Spleen (tissue), 11 donors: ENCODE measurements around the gene REG4. TPM values are rescaled to one million over a fixed set of nuclear protein-coding genes. Genes with fewer than 3 reads are reported as not detected.

Source experiments
- DNase-seq: peaks from one replicate; pipeline ENCODE4 v3.0.0-alpha.2; 2020
- H3K27ac ChIP-seq, 8 donors: fragments of 200-600 bp; sonication (generic) in 7 of 8; 1 replicate in 4 of 8; 2 replicates in 4 of 8; pipeline versions ENCODE4 v1.5.0 to v1.8.0; 2016 to 2021; ENCODE audit warnings: inconsistent platforms in 4 of 8, mild to moderate bottlenecking in 4 of 8, moderate library complexity in 1 of 8
- H3K27me3 ChIP-seq, 7 donors: fragments of 200-600 bp; sonication (generic) in 6 of 7; replicated peaks in 1 of 7; 1 replicate in 4 of 7; 2 replicates in 3 of 7; pipeline versions ENCODE4 v1.5.0 to v1.8.0; 2016 to 2021; ENCODE audit warnings: inconsistent platforms in 3 of 7, mild to moderate bottlenecking in 1 of 7
- H3K36me3 ChIP-seq, 6 donors: fragments of 200-600 bp; sonication (generic) in 5 of 6; 1 replicate in 4 of 6; 2 replicates in 2 of 6; pipeline versions ENCODE4 v1.5.0 to v1.8.0; 2016 to 2021; ENCODE audit warnings: inconsistent platforms in 2 of 6
- H3K4me1 ChIP-seq, 6 donors: fragments of 200-600 bp; sonication (generic) in 5 of 6; 1 replicate in 3 of 6; 2 replicates in 3 of 6; pipeline versions ENCODE4 v1.5.0 to v1.8.0; 2016 to 2021; ENCODE audit warnings: inconsistent platforms in 3 of 6
- H3K4me3 ChIP-seq, 8 donors: fragments of 200-600 bp; sonication (generic) in 7 of 8; 1 replicate in 4 of 8; 2 replicates in 4 of 8; pipeline versions ENCODE4 v1.5.0 to v1.8.0; 2016 to 2021; ENCODE audit warnings: inconsistent platforms in 4 of 8, mild to moderate bottlenecking in 4 of 8, moderate library complexity in 2 of 8
- H3K9me3 ChIP-seq, 8 donors: fragments of 200-600 bp; sonication (generic) in 7 of 8; 1 replicate in 4 of 8; 2 replicates in 4 of 8; pipeline versions ENCODE4 v1.5.0 to v1.8.0; 2016 to 2021; ENCODE audit warnings: inconsistent platforms in 4 of 8
- POLR2A ChIP-seq, 3 donors: fragments of 450-650 bp; IDR thresholded peaks; one replicate each; pipeline ENCODE4 v1.5.1; 2017; ENCODE audit warnings: antibody characterized with exemption in 3 of 3, mild to moderate bottlenecking in 1 of 3
- POLR2AphosphoS5 ChIP-seq, 3 donors: sonication (generic); formaldehyde crosslinking; IDR thresholded peaks; one replicate each; pipeline ENCODE4 v1.5.1; 2017; ENCODE audit warnings: antibody characterized with exemption in 3 of 3
- WGBS, 5 donors: extraction: QIAGEN DNeasy Blood & Tissue Kit in 3 of 5; methylation state at CpG; one replicate each; pipeline versions ENCODE4 v1.1.5 to v1.1.7; 2013 to 2018; 5-methylcytosine and 5-hydroxymethylcytosine counted together
- intact Hi-C: fragments of 100-400 bp; cut with DNase I; formaldehyde crosslinking; loops from one replicate; pipeline ENCODE4 v1.15.0; 2023; ENCODE audit warnings: low total_unique reads
- polyA plus RNA-seq, 3 donors: library from polyadenylated mRNA; stranded (reverse); fragments of 200-250 nt; gene quantifications; one replicate each; pipeline ENCODE4 v1.2.1, GENCODE V29; 2013
- total RNA-seq, 7 donors: library from RNA; depleted of rRNA in 3 of 7; stranded (reverse); fragments of >200 nt in 3 of 7; fragmentation: NEBNext Ultra II Directional in 4 of 7; extraction: Animal tissue kit (Norgen Biotek cat#: 25700) in 4 of 7; gene quantifications; one replicate each; pipeline versions ENCODE4 v1.1.0 to v1.2.1, GENCODE V29; 2016 to 2021
- TF ChIP-seq, protein P1 (sequence below), 11 experiments: fragments of 200-600 bp in 7 of 11; fragments of 450-650 bp in 4 of 11; sonication (generic) in 4 of 11; IDR thresholded peaks in 8 of 11; conservative IDR thresholded peaks in 3 of 11; 1 replicate in 7 of 11; 2 replicates in 4 of 11; pipeline versions ENCODE4 v1.4.0 to v1.8.0; 2016 to 2021; ENCODE audit warnings: antibody characterized with exemption in 11 of 11, inconsistent platforms in 4 of 11, mild to moderate bottlenecking in 1 of 11
- donor health status: healthy with polysubstance abuse.
- donor health status: DM: no; HTN: no; CAD: no; lungs with moderate emphysema.
- donor health status: DM: no; HTN: no; CAD: no.
- donor health status: Bipolar disorder and iron deficiency.
- donor health status: healthy.
- donor health status: DM: no; HTN: no; CAD: no.
- donor health status: DM: yes; HTN: yes; CAD: no.

The REG4 gene
- total and polyA plus RNA-seq, 10 donors: 0.24 to 0.40 TPM; not detected in 8

DNA sequence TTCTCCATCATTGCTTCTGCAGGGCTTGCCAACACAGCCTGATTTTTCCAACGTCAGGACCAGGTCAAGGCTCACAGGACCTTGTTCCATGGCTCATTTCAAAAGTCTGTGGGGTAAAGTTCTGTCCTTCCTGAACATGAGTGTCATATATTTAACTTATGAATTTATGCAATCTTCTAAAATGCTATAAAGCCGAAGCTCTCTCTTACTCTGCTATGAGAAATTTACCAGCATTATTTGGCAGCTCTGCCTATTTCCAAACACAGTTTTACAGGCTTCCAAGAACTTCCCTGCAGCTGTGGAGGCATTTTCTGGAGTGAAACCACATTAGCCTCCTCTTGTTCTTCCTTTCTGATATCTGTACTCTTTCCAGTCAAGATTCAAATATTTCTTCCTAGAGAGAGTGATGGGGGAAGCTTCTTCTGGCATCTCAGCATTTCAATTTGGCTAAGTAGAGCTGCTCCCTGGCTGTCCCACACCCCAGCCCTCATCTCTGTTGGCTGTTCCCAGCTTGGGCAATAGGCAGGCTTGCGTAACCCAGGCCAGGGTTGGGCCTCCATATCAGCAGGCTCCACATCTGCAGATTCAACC is 27.0 kb downstream of the REG4 start:
- Histone ChIP-seq H3K4me1 (peaks cover 0 to 5% (median 0%) of the 10 kb centered on the region in 6 donors), H3K27me3 (no peaks in the 10 kb centered on the region), H3K4me3 (no peak overlapping the region), H3K36me3 (no peaks in the 10 kb centered on the region), H3K9me3 (no peaks in the 10 kb centered on the region), H3K27ac (no peak overlapping the region)
- intact Hi-C loops: no loop called here
- no peak for DNase-seq
- 43 to 85% (median 57%) methylated on average over 3 of the region's 3 CpGs for WGBS, 5 donors
- TF ChIP-seq POLR2AphosphoS5 (IDR thresholded peaks at IDR 0.05) (no peak), POLR2A (IDR thresholded peaks at IDR 0.05) (no peak)
- TF ChIP-seq, protein P1, sequence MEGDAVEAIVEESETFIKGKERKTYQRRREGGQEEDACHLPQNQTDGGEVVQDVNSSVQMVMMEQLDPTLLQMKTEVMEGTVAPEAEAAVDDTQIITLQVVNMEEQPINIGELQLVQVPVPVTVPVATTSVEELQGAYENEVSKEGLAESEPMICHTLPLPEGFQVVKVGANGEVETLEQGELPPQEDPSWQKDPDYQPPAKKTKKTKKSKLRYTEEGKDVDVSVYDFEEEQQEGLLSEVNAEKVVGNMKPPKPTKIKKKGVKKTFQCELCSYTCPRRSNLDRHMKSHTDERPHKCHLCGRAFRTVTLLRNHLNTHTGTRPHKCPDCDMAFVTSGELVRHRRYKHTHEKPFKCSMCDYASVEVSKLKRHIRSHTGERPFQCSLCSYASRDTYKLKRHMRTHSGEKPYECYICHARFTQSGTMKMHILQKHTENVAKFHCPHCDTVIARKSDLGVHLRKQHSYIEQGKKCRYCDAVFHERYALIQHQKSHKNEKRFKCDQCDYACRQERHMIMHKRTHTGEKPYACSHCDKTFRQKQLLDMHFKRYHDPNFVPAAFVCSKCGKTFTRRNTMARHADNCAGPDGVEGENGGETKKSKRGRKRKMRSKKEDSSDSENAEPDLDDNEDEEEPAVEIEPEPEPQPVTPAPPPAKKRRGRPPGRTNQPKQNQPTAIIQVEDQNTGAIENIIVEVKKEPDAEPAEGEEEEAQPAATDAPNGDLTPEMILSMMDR (IDR thresholded peaks at IDR 0.05 in 8 of 11, conservative IDR thresholded peaks at IDR 0.05 in 3 of 11): no peak

DNA sequence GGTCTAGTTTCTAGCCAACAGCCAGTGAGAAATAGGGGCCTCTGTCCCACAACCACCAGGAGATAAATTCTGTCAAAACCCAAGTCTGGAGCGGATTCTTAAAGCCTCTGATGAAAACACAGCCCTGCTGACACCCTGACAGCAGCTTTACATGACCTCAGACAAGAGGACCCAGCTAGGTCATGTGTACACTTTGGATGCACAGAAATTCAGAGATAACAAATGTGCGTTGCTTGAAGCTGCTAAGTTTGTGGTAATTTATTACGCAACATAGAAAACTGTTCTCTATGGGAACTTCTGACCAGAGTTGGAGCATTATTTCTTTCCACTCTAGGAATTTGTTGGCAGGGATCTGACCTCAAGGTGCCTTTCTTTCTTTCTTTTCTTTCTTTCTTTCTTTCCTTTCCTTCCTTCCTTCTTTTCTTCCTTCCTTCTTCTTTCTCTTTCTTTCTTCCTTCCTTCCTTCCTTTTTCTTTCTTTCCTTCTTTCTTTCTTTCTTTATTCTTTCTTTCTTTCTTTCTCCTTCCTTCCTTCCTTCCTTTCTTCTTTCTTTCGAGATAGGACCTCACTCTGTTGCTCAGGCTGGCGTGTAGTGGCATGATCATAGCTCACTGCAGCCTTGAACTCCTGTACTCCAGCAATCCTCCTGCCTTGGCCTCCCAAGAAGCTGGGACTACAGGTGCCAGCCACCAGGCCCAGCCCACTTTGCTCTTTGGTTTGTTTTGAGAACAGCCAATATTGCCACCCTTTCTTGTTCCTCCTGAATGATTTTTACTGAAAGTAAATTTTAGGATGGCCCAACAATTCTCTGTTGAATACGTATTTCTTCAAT is 27.7 kb downstream of the REG4 start:
- Histone ChIP-seq H3K4me3 (no peak overlapping the region), H3K27ac (no peak overlapping the region), H3K9me3 (no peaks in the 10 kb centered on the region), H3K27me3 (no peaks in the 10 kb centered on the region), H3K4me1 (peaks cover 0 to 5% (median 0%) of the 10 kb centered on the region in 6 donors), H3K36me3 (no peaks in the 10 kb centered on the region)
- intact Hi-C loops: no loop called here
- 47 to 71% (median 58%) methylated on average over 6 of the region's 6 CpGs for WGBS, 5 donors
- DNase-seq: no peak
- TF ChIP-seq POLR2A (IDR thresholded peaks at IDR 0.05): no peak
- TF ChIP-seq POLR2AphosphoS5 (IDR thresholded peaks at IDR 0.05): no peak
- TF ChIP-seq, protein P1 (IDR thresholded peaks at IDR 0.05 in 8 of 11, conservative IDR thresholded peaks at IDR 0.05 in 3 of 11): no peak

DNA sequence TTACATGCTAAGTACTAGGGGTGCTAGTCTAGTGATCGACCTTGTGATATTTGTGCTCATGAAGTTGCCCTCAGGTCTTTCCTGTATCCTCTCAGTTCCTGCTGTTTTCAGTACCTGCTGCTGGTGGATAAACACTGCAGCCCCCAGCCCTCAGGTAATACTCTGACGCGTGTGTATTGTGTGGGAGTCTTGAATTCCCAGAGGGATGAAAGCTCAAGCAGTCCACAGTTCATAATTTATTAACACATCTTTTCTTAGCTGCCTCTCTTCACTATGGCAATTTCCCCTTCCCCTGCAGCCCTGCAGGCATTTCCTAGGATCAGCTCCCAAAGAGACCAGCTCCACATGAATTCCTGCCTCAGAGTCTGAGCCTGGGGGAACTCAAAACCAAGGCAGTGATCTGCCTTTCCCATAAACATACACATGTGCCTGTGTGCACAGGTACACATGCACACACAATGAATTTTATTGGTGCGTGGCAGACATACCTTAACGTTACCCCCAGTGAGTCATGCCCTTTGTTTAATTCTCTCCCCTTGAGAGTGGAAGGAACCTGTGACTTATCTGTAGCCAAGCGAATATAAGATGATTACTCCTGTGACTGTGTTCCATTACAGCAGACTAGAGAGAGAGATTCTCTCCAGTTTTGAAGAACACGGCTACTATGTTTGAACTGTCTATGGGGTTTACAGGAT is 28.5 kb downstream of the REG4 start:
- Histone ChIP-seq H3K36me3 (no peaks in the 10 kb centered on the region), H3K4me3 (no peak overlapping the region), H3K27me3 (no peaks in the 10 kb centered on the region), H3K4me1 (peaks cover 0 to 5% (median 0%) of the 10 kb centered on the region in 6 donors), H3K9me3 (no peaks in the 10 kb centered on the region), H3K27ac (no peak overlapping the region)
- intact Hi-C loops: no loop called here
- TF ChIP-seq POLR2AphosphoS5 (IDR thresholded peaks at IDR 0.05) (no peak), POLR2A (IDR thresholded peaks at IDR 0.05) (no peak)
- TF ChIP-seq, protein P1 (IDR thresholded peaks at IDR 0.05 in 8 of 11, conservative IDR thresholded peaks at IDR 0.05 in 3 of 11): no peak
- DNase-seq: no peak
- 64 to 76% (median 70%) methylated on average over 7 of the region's 7 CpGs for WGBS, 5 donors
